ENCODE data around the gene AIP.

Gene AIP

DNA sequence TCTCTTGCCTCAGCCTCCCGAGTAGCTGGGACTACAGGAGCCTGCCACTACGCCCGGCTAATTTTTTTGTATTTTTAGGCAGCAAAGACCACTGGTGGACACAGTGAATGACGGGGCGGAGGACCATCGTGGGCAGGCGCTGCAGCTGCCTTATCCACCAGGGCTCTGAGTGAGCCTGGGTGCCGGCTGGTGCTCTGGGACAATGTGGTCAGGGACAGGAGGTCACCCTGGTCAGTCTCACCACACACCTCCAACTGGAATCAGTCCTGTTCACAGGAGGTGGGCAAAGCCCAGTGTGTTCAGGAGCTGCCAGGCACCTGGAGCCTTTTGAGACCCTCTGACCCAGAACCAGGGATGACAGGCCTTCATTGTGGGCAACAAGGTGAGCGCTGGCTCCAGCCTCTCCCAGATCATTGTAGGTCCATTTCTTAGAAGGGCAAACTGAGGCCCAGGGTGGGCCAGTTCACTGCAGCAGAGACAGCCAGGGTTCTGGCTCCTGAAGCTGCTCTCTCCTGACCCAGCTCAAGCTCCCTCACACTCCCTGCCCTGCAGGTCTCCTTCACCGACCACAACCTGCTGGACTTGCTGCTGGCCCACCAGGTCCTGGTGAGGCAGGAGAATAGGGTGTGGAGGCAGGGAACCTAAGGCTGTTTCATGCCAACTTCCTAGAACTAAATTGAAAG is 56.1 kb downstream of the AIP start:
- TF ChIP-seq SP3 (tag by site-specific recombination; IDR thresholded peaks at IDR 0.05) (no peak), ZNF513 (tag by site-specific recombination; IDR thresholded peaks at IDR 0.05) (no peak), ZNF843 (tag by site-specific recombination; IDR thresholded peaks at IDR 0.05) (no peak), GLIS1 (tag by site-specific recombination; IDR thresholded peaks at IDR 0.05) (no peak), ZNF600 (tag by site-specific recombination; IDR thresholded peaks at IDR 0.05) (no peak), ZNF248 (tag by site-specific recombination; IDR thresholded peaks at IDR 0.05) (no peak), ZNF423 (tag by site-specific recombination; IDR thresholded peaks at IDR 0.05) (no peak), ZFP37 (tag by site-specific recombination; IDR thresholded peaks at IDR 0.05) (no peak), BCL11B (tag by site-specific recombination; IDR thresholded peaks at IDR 0.05; ENCODE audit: low read depth) (no peak), ZNF660 (tag by site-specific recombination; IDR thresholded peaks at IDR 0.05) (no peak)
- TF ChIP-seq, protein P1, sequence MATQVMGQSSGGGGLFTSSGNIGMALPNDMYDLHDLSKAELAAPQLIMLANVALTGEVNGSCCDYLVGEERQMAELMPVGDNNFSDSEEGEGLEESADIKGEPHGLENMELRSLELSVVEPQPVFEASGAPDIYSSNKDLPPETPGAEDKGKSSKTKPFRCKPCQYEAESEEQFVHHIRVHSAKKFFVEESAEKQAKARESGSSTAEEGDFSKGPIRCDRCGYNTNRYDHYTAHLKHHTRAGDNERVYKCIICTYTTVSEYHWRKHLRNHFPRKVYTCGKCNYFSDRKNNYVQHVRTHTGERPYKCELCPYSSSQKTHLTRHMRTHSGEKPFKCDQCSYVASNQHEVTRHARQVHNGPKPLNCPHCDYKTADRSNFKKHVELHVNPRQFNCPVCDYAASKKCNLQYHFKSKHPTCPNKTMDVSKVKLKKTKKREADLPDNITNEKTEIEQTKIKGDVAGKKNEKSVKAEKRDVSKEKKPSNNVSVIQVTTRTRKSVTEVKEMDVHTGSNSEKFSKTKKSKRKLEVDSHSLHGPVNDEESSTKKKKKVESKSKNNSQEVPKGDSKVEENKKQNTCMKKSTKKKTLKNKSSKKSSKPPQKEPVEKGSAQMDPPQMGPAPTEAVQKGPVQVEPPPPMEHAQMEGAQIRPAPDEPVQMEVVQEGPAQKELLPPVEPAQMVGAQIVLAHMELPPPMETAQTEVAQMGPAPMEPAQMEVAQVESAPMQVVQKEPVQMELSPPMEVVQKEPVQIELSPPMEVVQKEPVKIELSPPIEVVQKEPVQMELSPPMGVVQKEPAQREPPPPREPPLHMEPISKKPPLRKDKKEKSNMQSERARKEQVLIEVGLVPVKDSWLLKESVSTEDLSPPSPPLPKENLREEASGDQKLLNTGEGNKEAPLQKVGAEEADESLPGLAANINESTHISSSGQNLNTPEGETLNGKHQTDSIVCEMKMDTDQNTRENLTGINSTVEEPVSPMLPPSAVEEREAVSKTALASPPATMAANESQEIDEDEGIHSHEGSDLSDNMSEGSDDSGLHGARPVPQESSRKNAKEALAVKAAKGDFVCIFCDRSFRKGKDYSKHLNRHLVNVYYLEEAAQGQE (tag by site-specific recombination; IDR thresholded peaks at IDR 0.05) = no peak
- no peaks in the 10 kb centered on the region for H3K36me3 ChIP-seq (ENCODE audit: control insufficient read depth in 2 of 2, insufficient read depth in 1 of 2, low read length in 2 of 2)
- H3K9me3 ChIP-seq (ENCODE audit: control insufficient read depth, insufficient read depth, low read depth, low read length) = no peaks in the 10 kb centered on the region
- H3K4me3 ChIP-seq (ENCODE audit: low read depth, low read length) = no peak overlapping the region
- ChIA-PET POLR2A (no interaction called here), CTCF (interaction anchor here (0.8 kb wide), 1 partner anchor 45 kb away, joined by 4 read pairs; no protein-coding TSS in a partner anchor)
- H3K27ac ChIP-seq (ENCODE audit: extremely low read depth, low read depth, low read length) = no peak overlapping the region
- no peaks in the 10 kb centered on the region for H3K4me1 ChIP-seq (ENCODE audit: control insufficient read depth, insufficient read depth, low read length)

DNA sequence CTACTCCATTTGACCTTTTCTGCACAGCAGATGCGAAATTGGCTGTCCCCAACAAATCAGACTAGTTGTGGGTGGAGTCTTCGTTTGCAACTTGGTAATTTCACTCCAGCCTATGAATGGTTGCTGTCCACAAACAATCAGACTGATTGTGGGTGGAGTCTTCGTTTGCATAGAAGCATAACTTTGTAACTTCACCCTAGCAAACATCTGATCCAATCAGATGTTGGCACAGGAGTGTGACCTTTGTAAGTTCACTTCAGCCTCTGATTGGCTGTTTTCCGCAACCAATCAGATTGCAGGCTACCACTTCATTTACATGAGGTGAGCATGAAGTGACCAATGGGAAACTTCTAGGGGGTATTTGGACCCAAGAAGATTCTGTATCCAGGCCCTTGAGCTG is 56.7 kb downstream of the AIP start:
- Histone ChIP-seq H3K36me3 (ENCODE audit: control insufficient read depth in 2 of 2, insufficient read depth in 1 of 2, low read length in 2 of 2) (no peaks in the 10 kb centered on the region), H3K4me1 (ENCODE audit: control insufficient read depth, insufficient read depth, low read length) (no peaks in the 10 kb centered on the region), H3K27ac (ENCODE audit: extremely low read depth, low read depth, low read length) (no peak overlapping the region), H3K4me3 (ENCODE audit: low read depth, low read length) (no peak overlapping the region), H3K9me3 (ENCODE audit: control insufficient read depth, insufficient read depth, low read depth, low read length) (no peaks in the 10 kb centered on the region)
- no peak for TF ChIP-seq ZNF707 (tag by site-specific recombination; IDR thresholded peaks at IDR 0.05)
- TF ChIP-seq WT1 (tag by site-specific recombination; IDR thresholded peaks at IDR 0.05) = no peak
- no peak for TF ChIP-seq TRIM28 (IDR thresholded peaks at IDR 0.05; ENCODE audit: borderline replicate concordance, low read length)
- TF ChIP-seq ZNF146 (tag by site-specific recombination; IDR thresholded peaks at IDR 0.05) = no peak
- no peak for TF ChIP-seq ZNF274 (IDR thresholded peaks at IDR 0.05; ENCODE audit: low read length)
- TF ChIP-seq ZNF274 (tag by site-specific recombination; IDR thresholded peaks at IDR 0.05; ENCODE audit: borderline replicate concordance) = no peak
- no peak for TF ChIP-seq ZNF211 (tag by site-specific recombination; IDR thresholded peaks at IDR 0.05; ENCODE audit: low read depth)
- no peak for TF ChIP-seq KLF17 (tag by site-specific recombination; IDR thresholded peaks at IDR 0.05)
- no peak for TF ChIP-seq ZNF311 (tag by site-specific recombination; IDR thresholded peaks at IDR 0.05; ENCODE audit: borderline replicate concordance)
- TF ChIP-seq, protein P2, sequence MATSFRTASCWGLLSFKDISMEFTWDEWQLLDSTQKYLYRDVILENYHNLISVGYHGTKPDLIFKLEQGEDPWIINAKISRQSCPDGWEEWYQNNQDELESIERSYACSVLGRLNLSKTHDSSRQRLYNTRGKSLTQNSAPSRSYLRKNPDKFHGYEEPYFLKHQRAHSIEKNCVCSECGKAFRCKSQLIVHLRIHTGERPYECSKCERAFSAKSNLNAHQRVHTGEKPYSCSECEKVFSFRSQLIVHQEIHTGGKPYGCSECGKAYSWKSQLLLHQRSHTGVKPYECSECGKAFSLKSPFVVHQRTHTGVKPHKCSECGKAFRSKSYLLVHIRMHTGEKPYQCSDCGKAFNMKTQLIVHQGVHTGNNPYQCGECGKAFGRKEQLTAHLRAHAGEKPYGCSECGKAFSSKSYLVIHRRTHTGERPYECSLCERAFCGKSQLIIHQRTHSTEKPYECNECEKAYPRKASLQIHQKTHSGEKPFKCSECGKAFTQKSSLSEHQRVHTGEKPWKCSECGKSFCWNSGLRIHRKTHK (tag by site-specific recombination; IDR thresholded peaks at IDR 0.05) = no peak
- ChIA-PET CTCF (no interaction called here), POLR2A (no interaction called here)

Measured in HEK293 (cell line).